Measurements from ENCODE around the gene BMP8B. TPM values are rescaled to one million over a fixed set of nuclear protein-coding genes. Genes with fewer than 3 reads are reported as not detected.

The BMP8B gene
- total and polyA plus RNA-seq, 2 of the 8 experiments (the other 6 are each of a cell fraction or from before 2014, with no cell fraction given), result 0.37 to 0.50 TPM

DNA sequence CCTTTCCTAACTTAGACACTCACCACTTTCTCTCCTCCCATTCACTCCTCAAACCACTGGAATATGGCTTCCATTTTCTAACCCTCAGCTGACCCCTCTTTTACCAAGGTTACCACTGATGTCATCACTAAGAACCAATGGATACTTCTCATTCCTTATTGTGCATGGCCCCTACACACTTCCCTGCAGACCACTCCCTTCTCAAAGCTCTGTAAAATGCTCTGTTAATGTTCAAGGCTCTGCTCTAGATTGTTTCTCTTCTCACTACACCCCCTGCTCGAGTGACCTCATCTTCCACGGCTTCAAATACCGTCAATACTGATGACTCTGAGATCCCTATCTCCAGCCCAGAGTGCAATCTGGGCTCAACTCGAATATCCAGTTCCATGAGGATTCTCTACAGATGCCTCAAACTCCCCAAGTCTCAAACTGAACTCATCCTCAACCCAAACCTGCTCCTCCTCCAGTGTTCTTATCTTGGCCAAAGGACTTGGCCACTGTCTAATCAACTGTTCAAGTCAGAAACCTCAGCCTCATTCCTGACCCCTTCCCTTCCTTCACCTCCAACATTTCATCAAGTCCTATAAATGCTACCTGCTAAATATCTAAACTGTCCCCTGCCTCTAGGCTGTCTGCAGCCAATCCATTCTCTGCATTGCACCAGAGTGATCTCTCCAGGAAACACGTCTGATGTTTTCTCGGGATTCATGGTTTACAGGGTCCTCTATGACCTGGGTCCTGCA lies 41.3 kb upstream of the BMP8B start:
- Histone ChIP-seq H3K4ac (replicated peaks; ENCODE audit: insufficient read length, low read depth, low read length) (no peak overlapping the region), H3K79me1 (ENCODE audit: low read depth, low read length) (no peaks in the 10 kb centered on the region), H2AFZ (ENCODE audit: low read length) (no peak overlapping the region)
- TF ChIP-seq KDM5A (IDR thresholded peaks at IDR 0.05; ENCODE audit: low read length) (no peak), TAF1 (IDR thresholded peaks at IDR 0.05; ENCODE audit: low read depth, low read length) (no peak)

More for the DNA sequence above, 41.3 kb upstream of the BMP8B start:
- H2BK12ac ChIP-seq (ENCODE audit: low read depth, low read length), result no peak overlapping the region
- H3K79me2 ChIP-seq (ENCODE audit: control insufficient read depth in 1 of 2, insufficient read depth in 2 of 2, low read length in 2 of 2), result no peaks in the 10 kb centered on the region
- no peak overlapping the region for H3K14ac ChIP-seq (ENCODE audit: insufficient read length)
- no peak overlapping the region for H3K27ac ChIP-seq (ENCODE audit: low read depth, low read length)
- H3K56ac ChIP-seq (replicated peaks; ENCODE audit: insufficient read length, low read depth, low read length), result no peak overlapping the region
- H3K27me3 ChIP-seq (replicated peaks in 1 of 4; ENCODE audit: control insufficient read depth in 3 of 4, extremely low read depth in 1 of 4, insufficient read depth in 3 of 4, low read length in 3 of 4), result no peaks in the 10 kb centered on the region
- 93% methylated on average over 6 of the region's 6 CpGs; no CpG with 5 or more reads in 1 of the 2 experiments for WGBS, 2 experiments (ENCODE audit: extremely low coverage in 1 of 2, insufficient coverage in 1 of 2, insufficient read length in 1 of 2, insufficient replicate concordance in 2 of 2, low coverage in 1 of 2, low lambda C conversion rate in 2 of 2, missing lambda C conversion rate in 1 of 2)
- H3K18ac ChIP-seq (ENCODE audit: extremely low read depth, low read length), result no peak overlapping the region
- H2BK120ac ChIP-seq (replicated peaks; ENCODE audit: low read depth, low read length), result no peak overlapping the region
- H4K91ac ChIP-seq (replicated peaks; ENCODE audit: insufficient read length, low read length), result no peak overlapping the region
- CTCF ChIA-PET (ENCODE audit: partially characterized antibody), result interaction anchor here (0.6 to 2.8 kb wide), 2 partner anchors 12 to 214 kb away, joined by 3 to 10 read pairs; no protein-coding TSS in a partner anchor
- H4K20me1 ChIP-seq (replicated peaks in 1 of 2; ENCODE audit: control insufficient read depth in 1 of 2, insufficient read depth in 2 of 2, low read length in 2 of 2), result no peaks in the 10 kb centered on the region
- H2AK5ac ChIP-seq (ENCODE audit: low read depth, low read length), result no peak overlapping the region
- no peak overlapping the region for H2BK15ac ChIP-seq (ENCODE audit: low read length)
- H3K4me2 ChIP-seq (ENCODE audit: insufficient read depth in 1 of 2, low read depth in 2 of 2, low read length in 2 of 2), result no peak overlapping the region
- no peak overlapping the region for H4K8ac ChIP-seq (ENCODE audit: extremely low read depth, insufficient read depth, low read length)
- DNase-seq (ENCODE audit: low read depth in 1 of 2, low spot score in 2 of 2), result no peak
- no peaks in the 10 kb centered on the region for H3K36me3 ChIP-seq (ENCODE audit: control insufficient read depth in 2 of 4, insufficient read depth in 4 of 4, low read length in 3 of 4)
- no peak overlapping the region for H4K5ac ChIP-seq (ENCODE audit: insufficient read length, low read depth, low read length)
- no peak overlapping the region for H2BK20ac ChIP-seq (ENCODE audit: low read length)
- no peak for FAIRE-seq
- H3K9me3 ChIP-seq (ENCODE audit: insufficient read depth in 2 of 2, low read depth in 1 of 2, low read length in 1 of 2), result no peaks in the 10 kb centered on the region
- no peak overlapping the region for H2BK5ac ChIP-seq (ENCODE audit: low read depth, low read length)
- no peaks in the 10 kb centered on the region for H3K23me2 ChIP-seq (ENCODE audit: low read depth, low read length)
- H3K4me1 ChIP-seq (replicated peaks in 1 of 4; ENCODE audit: control insufficient read depth in 3 of 4, insufficient read depth in 4 of 4, low read length in 3 of 4), result no peaks in the 10 kb centered on the region
- H3K4me3 ChIP-seq (ENCODE audit: extremely low read depth in 1 of 4, insufficient read depth in 2 of 4, low read depth in 3 of 4, low read length in 4 of 4), result no peak overlapping the region
- H3K9ac ChIP-seq (replicated peaks in 1 of 4; ENCODE audit: extremely low read depth in 1 of 4, low read depth in 3 of 4, low read length in 3 of 4), result no peak overlapping the region
- POLR2A ChIA-PET (ENCODE audit: partially characterized antibody), result interaction anchor here (1.6 kb wide), 1 partner anchor 11 kb away, joined by 6 read pairs; no protein-coding TSS in a partner anchor
- no peak overlapping the region for H3K23ac ChIP-seq (ENCODE audit: insufficient read length)
